ENCODE results near the gene OR6Y1.

Gene OR6Y1

GRCh38 chr1:158494796-158495195 is 59.4 kb downstream of the OR6Y1 start:
- DNase-seq = no peak

All from NCI-H1092 treated with DMSO at 0.1 percent for 48 hours (cell line).